GM21447 (cell line): ENCODE data around the gene HIRA.
"Not testable (repeated sequence)": the region's sequence is repeated elsewhere in the genome, so short reads cannot be mapped to it uniquely, and the experiment has no call there.

Source experiments
- ATAC-seq: cut with Tn5 transposase; IDR thresholded peaks from one replicate; pipeline ENCODE4 v1.9.1; 2021; ENCODE audit not compliant: unreplicated experiment

The HIRA gene

GRCh38 chr22:19463491-19464469, 32.2 kb upstream of the HIRA start:
- ATAC-seq: no peak

GRCh38 chr22:19463008-19463407, 31.5 kb upstream of the HIRA start:
- no peak for ATAC-seq

- no peak for ATAC-seq
These were observed 30.0 kb upstream of the HIRA start for GRCh38 chr22:19461506-19461905.

GRCh38 chr22:19460036-19460435, 28.5 kb upstream of the HIRA start:
- no peak for ATAC-seq

- no peak for ATAC-seq
These were observed 26.4 kb upstream of the HIRA start for GRCh38 chr22:19457828-19458428.

- no peak for ATAC-seq
These were observed 25.0 kb upstream of the HIRA start for GRCh38 chr22:19456541-19456940.

- no peak for ATAC-seq
These were observed 24.2 kb upstream of the HIRA start for GRCh38 chr22:19455585-19456370.

GRCh38 chr22:19455033-19455432, 23.5 kb upstream of the HIRA start:
- ATAC-seq: no peak

GRCh38 chr22:19454156-19454555, 22.6 kb upstream of the HIRA start:
- ATAC-seq: no peak

- ATAC-seq: no peak
These were observed 22.2 kb upstream of the HIRA start for GRCh38 chr22:19453718-19454117.

GRCh38 chr22:19451570-19451969, 20.0 kb upstream of the HIRA start:
- no peak for ATAC-seq

- no peak for ATAC-seq
These were observed 19.0 kb upstream of the HIRA start for GRCh38 chr22:19450363-19451175.

- no peak for ATAC-seq
These were observed 17.9 kb upstream of the HIRA start for GRCh38 chr22:19449422-19449767.

- ATAC-seq: no peak
These were observed 17.3 kb upstream of the HIRA start for GRCh38 chr22:19448739-19449421.

- no peak for ATAC-seq
These were observed 16.6 kb upstream of the HIRA start for GRCh38 chr22:19448076-19448607.

GRCh38 chr22:19447330-19448075, 16.0 kb upstream of the HIRA start, which contains the start of gene C22orf39:
C22orf39 (minus strand) TSS chr22:19447711; CDS start chr22:19447688, 23 bp downstream.
- ATAC-seq: peak; percentile 76

- ATAC-seq: no peak
These were observed 15.2 kb upstream of the HIRA start for GRCh38 chr22:19446603-19447329.

GRCh38 chr22:19445279-19445982, 13.9 kb upstream of the HIRA start:
- ATAC-seq: not testable (repeated sequence)
